ENCODE measurements around the gene SLC10A7.
A peak's percentile ranks its signal among the peaks of the same experiment; 100 is the strongest.

SLC10A7 gene, protein sequence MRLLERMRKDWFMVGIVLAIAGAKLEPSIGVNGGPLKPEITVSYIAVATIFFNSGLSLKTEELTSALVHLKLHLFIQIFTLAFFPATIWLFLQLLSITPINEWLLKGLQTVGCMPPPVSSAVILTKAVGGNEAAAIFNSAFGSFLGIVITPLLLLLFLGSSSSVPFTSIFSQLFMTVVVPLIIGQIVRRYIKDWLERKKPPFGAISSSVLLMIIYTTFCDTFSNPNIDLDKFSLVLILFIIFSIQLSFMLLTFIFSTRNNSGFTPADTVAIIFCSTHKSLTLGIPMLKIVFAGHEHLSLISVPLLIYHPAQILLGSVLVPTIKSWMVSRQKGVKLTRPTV

GRCh38 chr4:146521541-146522097 is at the start of gene SLC10A7:
TSS of gene SLC10A7 (minus strand) at chr4:146521940. CDS start at chr4:146521717, 223 bp downstream.
- peak; percentile 79 for DNase-seq

DNA sequence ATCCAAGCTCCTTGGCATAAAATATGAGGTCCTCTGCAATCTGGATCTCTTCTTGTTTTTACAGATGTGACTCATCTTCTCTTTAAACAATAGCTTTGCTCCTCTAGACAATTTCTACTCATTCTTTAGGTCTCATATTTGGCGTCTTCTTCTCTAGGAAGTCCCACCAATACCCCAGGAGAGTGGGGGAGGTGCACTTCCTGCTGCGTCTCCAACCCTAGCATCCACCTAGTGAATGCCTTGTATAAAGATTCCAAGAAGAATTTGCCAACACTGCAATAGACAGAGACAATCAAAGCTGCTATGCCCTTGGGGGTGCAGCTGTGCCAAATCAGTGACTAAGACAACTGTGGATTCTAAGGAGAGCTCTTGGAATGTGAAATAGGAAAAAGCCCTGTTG is 45.7 kb upstream of the SLC10A7 start:
- no peak for DNase-seq

DNA sequence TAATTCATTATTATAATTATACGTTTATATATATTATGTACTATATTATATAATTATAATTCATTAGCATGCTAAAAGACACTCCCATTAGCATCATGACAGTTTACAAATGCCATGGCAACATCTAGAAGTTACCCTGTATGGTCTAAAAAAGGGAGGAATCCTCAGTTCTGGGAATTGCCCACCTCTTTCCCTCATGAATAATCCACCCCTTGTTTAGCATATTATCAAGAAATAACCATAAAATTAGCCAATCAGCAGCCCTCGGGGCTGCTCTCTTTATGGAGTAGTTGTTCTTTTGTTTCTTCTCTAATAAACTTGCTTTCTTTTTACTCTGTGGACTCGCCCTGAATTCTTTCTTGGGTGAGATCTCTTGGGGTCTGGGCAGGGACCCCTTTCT is 42.8 kb upstream of the SLC10A7 start:
- no peak for DNase-seq

- DNase-seq, result no peak
Observed at GRCh38 chr4:146550161-146550560, 28.4 kb upstream of the SLC10A7 start.

DNA sequence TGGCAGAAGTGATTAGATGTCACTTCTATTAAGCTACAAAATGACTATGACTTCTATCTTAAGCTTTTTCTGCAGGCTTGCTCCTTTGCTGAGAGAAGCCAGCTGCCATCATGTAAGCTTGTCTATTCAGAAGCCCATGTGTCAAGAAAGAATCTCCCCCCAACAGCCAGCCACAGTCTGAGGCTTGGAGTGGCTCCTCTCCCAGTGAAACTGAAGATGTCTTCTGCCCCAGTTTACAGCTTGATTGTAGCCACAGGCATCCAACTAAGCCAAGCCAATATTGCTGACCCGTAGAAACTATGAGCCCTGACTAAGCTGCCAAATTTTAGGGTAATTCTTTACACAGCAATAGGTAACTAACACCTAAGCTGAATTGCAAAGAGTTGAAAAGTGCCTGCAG is 26.7 kb upstream of the SLC10A7 start:
- DNase-seq, result no peak

- no peak for DNase-seq
Observed at GRCh38 chr4:146545102-146545501, 23.4 kb upstream of the SLC10A7 start.

GRCh38 chr4:146534178-146534577 is 12.4 kb upstream of the SLC10A7 start:
- DNase-seq, result no peak

GRCh38 chr4:146525754-146526153 is 4.0 kb upstream of the SLC10A7 start:
- no peak for DNase-seq

- DNase-seq, result no peak
Observed at GRCh38 chr4:146524663-146525062, 2.9 kb upstream of the SLC10A7 start.

DNA sequence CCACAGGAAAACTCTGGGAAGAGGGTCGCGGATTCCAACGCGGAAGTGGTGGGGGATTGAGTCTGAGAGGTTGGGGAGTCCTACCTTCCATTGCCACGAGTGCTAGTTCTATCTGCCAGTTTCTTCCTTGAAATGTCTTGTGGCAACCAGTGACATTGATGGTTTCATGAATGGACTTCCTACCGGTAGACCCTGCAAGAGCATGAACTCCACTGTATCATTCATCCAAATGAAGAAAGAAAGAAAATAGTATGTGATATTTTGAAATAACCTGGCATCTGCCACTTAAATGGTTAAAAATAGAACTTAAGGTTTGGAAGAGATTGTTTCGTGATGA is 1.1 kb upstream of the SLC10A7 start:
- no peak for DNase-seq

DNA sequence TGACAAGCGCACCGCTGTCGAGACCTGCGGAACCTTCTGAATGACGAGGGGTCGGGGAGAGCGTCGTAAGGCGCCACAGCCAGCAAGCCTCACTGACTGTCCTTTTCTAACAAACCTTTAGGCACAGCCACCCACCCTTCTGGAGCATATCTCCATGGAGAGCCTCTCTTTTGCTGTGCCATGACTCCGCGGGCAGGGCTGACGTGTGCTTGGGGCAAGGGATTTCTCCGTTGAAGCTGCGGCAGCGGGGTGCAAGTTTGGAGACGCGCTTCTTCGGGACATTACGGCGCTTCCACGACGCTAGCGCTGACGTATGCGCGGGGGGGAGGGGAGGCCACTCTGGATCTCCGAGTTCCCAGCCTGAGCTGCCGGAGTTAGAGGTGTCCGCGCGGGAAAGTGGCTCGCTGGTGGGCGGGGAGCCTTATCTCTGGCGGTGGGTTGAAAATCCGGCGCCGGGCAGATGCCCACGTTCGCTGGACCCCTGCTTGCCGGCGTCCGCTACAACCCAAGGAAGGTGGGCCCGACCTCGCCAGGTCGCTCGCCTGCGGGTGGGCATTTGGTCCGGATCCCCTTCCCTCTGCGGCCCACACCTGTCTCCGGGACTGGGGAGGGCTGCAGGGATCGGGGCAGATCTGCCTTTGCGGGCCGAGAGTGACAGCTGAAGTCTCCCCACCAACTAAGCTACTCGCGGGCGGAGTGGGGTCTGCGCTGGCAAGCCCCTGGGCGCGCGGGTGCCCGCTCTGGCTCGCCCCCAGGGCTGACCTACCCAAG is 543 bp upstream of the SLC10A7 start:
- peak; percentile 85 for DNase-seq

- peak; percentile 15 for DNase-seq
Observed at GRCh38 chr4:146520896-146521540, 722 bp downstream of the SLC10A7 start.

GRCh38 chr4:146514651-146515357 is 6.9 kb downstream of the SLC10A7 start:
- DNase-seq, result no peak

DNA sequence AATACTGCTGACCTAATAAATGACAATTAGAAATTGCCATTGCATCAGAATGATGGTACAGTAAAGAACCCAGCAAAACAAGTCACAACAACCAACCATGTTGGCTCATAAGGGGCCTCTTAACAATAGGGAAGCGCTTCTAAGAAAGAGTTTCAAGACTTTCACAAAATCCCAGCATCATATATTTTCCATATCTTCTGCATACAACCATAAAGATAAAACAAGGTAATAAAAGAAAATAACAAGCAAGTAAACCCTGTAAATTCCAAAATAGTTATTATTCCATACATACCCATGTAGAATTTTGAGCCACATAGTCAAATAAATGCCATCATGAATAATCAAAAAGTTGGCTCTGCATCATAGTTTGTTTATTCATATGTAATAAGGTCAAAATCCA is 8.2 kb downstream of the SLC10A7 start:
- DNase-seq, result no peak

GRCh38 chr4:146511381-146511780 is 10.4 kb downstream of the SLC10A7 start:
- no peak for DNase-seq

GRCh38 chr4:146510942-146511341 is 10.8 kb downstream of the SLC10A7 start:
- DNase-seq, result no peak

DNA sequence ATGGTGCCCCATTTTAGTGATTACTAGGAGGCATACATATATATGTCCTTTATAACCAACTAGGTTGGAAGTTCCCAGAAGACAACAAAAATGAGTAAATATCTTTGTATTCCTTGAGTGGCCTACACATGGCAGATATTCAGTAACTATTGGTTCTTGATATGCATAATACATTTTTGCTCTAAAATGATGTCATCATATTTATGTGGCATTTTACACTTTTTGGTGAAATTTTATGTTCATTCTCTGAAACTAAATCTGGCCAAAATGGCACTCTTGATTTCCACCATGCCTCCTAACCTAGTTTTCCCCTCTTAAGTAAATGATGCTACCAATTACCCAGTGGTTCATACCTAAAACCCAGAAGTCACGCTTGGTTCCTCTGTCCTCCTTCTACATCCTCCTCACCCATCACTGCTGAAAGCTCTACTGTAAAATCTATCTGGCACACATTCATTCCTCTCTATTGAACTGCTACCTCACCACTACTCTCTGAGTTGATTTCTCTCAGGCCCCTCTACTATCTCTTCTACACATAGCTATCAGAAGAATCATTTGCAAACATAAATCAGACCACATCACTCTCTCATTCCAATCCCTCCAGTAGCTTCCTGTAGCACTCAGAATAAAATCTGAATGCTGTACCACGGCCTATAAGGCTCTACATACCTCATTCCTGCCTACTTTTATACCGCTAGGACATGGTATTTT is 13.4 kb downstream of the SLC10A7 start:
- DNase-seq, result no peak

- DNase-seq, result no peak
Observed at GRCh38 chr4:146507632-146508031, 14.1 kb downstream of the SLC10A7 start.

- no peak for DNase-seq
Observed at GRCh38 chr4:146506272-146506671, 15.5 kb downstream of the SLC10A7 start.

DNA sequence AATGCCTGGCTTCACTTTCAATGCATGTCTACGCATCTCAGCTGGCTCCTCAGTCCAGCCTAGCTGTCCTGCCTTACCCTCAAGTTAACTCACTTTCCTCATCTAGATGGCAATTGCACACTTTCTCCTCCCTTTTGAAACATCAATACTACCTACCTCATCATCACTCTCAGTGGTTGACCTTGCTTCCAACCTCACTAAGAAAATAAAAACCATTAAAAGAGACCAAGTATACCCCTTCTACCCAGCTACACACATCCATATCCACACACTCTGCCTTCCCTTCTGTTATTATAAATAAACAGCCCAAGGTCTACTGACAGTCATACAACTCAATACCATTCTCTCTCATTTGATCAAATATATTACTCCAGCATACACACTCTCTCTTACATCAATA is 21.5 kb downstream of the SLC10A7 start:
- DNase-seq, result no peak

- no peak for DNase-seq
Observed at GRCh38 chr4:146498291-146498690, 23.4 kb downstream of the SLC10A7 start.

DNA sequence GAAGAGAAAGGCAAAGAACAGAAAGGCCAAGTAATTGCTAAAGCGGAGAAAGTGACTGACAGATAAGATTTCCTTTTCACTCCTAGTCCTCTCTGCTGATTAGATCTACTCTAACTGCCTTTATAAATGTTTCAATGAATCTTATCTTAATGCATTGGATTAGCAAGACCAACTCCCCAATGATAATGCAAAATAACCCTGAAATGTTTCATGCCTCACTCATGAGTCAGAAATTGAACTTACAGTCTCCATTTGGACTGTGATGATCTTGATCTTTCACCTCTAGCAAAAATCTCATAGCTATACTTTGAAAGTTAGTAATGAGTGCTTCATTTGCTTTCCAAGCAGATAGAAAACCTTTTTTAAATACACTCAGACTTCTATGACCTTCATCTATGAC is 26.5 kb downstream of the SLC10A7 start:
- DNase-seq, result no peak

All from activated naive CD4-positive, alpha-beta T cell treated with Interleukin-2 at 50 U/mL for 16 hours (primary cell).